ENCODE measurements around the gene PPARG.

PPARG gene

GRCh38 chr3:12470680-12471079, 181.8 kb downstream of the PPARG start:
- H3K4me3 ChIP-seq (ENCODE audit: low read depth, low read length): no peak overlapping the region
- in situ Hi-C loops (cut with HindIII; ENCODE audit: low sequenced_read_pairs): no loop called here
- TF ChIP-seq CTCF (IDR thresholded peaks at IDR 0.05; ENCODE audit: low read depth, low read length, missing control alignments): no peak
- DNase-seq (ENCODE audit: low read depth): no peak

- no peak for TF ChIP-seq CTCF (IDR thresholded peaks at IDR 0.05; ENCODE audit: low read depth, low read length, missing control alignments)
- no peak for DNase-seq (ENCODE audit: low read depth)
- in situ Hi-C loops (cut with HindIII; ENCODE audit: low sequenced_read_pairs): no loop called here
- H3K4me3 ChIP-seq (ENCODE audit: low read depth, low read length): no peak overlapping the region
These were observed 182.4 kb downstream of the PPARG start for GRCh38 chr3:12471241-12471640.

GRCh38 chr3:12472000-12472610, 183.2 kb downstream of the PPARG start:
- no peak for DNase-seq (ENCODE audit: low read depth)
- no peak for TF ChIP-seq CTCF (IDR thresholded peaks at IDR 0.05; ENCODE audit: low read depth, low read length, missing control alignments)
- H3K4me3 ChIP-seq (ENCODE audit: low read depth, low read length): no peak overlapping the region
- in situ Hi-C loops (cut with HindIII; ENCODE audit: low sequenced_read_pairs): no loop called here

DNA sequence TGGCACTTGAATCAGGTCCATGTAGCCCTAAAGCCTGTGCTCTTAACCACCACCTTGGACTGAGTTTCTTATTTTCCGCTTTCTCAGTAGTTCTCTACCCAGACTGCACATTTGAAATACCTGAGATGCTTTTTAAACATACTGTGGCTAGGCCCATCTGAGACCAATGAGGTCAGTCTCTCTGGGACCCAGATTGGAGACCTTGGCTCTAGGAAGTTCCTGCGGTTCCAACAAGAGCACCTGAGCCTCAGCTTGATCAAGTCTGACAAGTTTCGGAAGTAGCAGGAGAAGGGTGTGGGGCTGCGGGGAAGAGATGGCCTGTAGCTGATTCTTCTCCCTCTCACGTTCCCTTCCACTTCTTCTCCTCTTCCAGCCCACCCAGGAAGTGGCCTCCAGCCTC, 183.9 kb downstream of the PPARG start:
- H3K4me3 ChIP-seq (ENCODE audit: low read depth, low read length): no peak overlapping the region
- in situ Hi-C loops (cut with HindIII; ENCODE audit: low sequenced_read_pairs): no loop called here
- no peak for TF ChIP-seq CTCF (IDR thresholded peaks at IDR 0.05; ENCODE audit: low read depth, low read length, missing control alignments)
- no peak for DNase-seq (ENCODE audit: low read depth)

GRCh38 chr3:12473511-12473910, 184.6 kb downstream of the PPARG start:
- no peak for TF ChIP-seq CTCF (IDR thresholded peaks at IDR 0.05; ENCODE audit: low read depth, low read length, missing control alignments)
- DNase-seq (ENCODE audit: low read depth): no peak
- in situ Hi-C loops (cut with HindIII; ENCODE audit: low sequenced_read_pairs): no loop called here
- no peak overlapping the region for H3K4me3 ChIP-seq (ENCODE audit: low read depth, low read length)

DNA sequence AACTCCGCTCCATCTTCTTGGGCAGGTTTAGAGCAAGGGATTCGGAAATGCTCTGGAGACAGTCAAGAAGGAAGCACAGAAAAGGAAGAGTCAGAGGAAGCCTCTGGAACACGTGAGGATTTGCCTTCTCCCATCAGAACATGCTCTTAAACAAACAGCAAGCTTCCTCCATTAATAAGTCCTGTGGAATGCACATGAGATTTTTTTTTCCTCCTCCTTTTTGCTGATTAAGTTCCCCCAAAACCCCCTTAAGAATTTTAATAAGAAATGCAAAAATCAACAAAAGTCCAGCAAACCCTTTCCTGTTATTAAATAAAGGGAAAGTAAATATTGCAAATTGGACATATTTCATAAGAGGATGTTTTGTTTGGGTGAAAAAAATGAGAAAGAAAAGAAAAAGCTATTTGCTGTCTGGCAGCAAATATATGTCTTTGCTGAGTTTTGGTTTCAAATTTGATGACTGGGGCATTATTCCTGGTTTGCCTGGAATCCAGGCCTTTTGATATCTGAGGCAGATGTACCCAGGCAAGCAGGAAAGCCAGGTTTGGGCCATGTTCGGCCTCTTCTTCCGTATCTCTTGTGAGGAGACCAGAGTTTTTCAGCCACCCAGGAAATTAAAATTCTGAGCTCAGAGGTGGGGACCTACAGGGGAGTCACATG, 187.5 kb downstream of the PPARG start:
- in situ Hi-C loops (cut with HindIII; ENCODE audit: low sequenced_read_pairs): loop anchor here (25.0 kb wide), 1 partner anchor 339 kb away; no protein-coding TSS in a partner anchor
- H3K4me3 ChIP-seq (ENCODE audit: low read depth, low read length): no peak overlapping the region
- peak; percentile 26 for DNase-seq (ENCODE audit: low read depth)
- TF ChIP-seq CTCF (IDR thresholded peaks at IDR 0.05; ENCODE audit: low read depth, low read length, missing control alignments): no peak

Measured in astrocyte of the cerebellum (primary cell).